T follicular helper cell (primary cell): Measurements from ENCODE around the gene MRPL19.
"Not testable (repeated sequence)": the region's sequence is repeated elsewhere in the genome, so short reads cannot be mapped to it uniquely, and the experiment has no call there.

Experiments used
- DNase-seq: peaks from one replicate; pipeline ENCODE4 v3.0.0-alpha.2; 2020; ENCODE audit warnings: low read depth

The MRPL19 gene

DNA sequence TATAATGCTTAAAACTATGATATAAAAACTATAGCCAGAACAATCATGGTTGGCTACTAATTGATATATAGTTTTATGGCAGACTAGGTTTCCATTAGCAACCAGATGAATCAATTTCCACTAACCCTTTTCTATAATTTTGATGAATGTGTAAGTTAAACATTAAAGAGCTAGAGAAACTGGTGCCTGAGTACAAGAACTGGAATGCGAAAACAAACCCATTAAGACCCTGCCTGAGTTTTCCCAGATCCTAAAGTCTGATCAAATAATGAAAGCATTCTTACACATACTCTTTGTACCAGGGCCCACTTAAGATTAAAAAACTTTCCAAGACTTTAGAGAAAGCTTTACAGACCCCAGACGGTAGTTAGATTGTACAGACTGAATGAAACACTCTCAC lies 21.3 kb downstream of the MRPL19 start:
- DNase-seq, result no peak

GRCh38 chr2:75675423-75675822 lies 28.8 kb downstream of the MRPL19 start:
- DNase-seq, result not testable (repeated sequence)

DNA sequence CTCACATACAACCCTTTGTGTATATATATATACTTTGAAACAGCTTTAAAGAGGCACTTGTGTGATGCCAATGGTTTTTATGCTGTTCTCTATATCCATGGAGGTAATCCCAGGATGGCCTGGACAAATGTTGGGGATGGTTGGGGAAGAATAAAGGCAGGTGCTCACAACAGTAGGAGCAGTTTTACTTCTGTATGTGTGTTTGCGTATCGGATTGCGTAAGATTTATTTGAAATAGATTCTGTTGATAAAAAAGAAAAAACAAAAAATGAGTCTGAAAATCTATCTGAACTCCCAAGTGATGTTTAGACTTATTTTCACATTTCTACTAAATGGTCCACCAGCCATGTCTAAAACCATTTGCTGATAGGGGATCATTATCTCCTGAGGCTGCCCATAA lies 29.3 kb downstream of the MRPL19 start:
- DNase-seq, result no peak

DNA sequence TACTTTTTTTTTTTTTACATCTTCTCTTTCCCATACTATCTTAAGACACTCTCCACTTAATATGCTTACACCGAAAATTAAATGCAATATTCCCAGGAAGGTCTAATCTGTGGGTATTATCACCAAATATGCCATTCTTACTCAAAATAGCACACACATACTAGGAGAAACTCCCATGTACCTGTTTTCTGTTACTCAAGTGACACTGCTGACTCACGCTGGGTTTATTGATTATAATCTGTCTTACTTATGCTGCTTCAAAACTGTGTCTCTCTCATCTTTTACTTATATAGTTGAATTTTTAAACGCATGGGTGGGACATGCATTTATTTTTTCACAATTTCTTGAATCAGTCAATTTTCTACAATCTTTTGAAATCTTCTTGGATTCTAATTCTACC lies 29.9 kb downstream of the MRPL19 start:
- DNase-seq, result no peak

- no peak for DNase-seq
These were observed 33.0 kb downstream of the MRPL19 start for GRCh38 chr2:75679556-75679955.

GRCh38 chr2:75680402-75680801 lies 33.8 kb downstream of the MRPL19 start:
- no peak for DNase-seq

DNA sequence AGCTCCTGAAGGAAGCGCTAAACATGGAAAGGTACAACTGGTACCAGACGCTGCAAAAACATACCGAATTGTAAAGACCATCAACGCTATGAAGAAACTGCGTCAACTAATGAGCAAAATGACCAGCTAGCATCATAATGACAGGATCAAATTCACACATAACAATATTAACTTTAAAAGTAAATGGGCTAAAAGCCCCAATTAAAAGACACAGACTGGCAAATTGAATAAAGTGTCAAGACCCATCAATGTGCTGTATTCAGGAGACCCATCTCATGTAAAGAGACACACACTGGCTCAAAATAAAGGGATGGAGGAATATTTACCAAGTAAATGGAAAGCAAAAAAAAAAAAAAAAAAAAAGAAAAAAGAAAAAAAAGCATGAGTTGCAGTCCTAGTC lies 36.8 kb downstream of the MRPL19 start:
- DNase-seq, result not testable (repeated sequence)

GRCh38 chr2:75688196-75688595 lies 41.6 kb downstream of the MRPL19 start:
- no peak for DNase-seq

GRCh38 chr2:75698918-75699317 lies 52.3 kb downstream of the MRPL19 start:
- DNase-seq, result no peak

GRCh38 chr2:75702593-75702992 lies 56.0 kb downstream of the MRPL19 start:
- no peak for DNase-seq

DNA sequence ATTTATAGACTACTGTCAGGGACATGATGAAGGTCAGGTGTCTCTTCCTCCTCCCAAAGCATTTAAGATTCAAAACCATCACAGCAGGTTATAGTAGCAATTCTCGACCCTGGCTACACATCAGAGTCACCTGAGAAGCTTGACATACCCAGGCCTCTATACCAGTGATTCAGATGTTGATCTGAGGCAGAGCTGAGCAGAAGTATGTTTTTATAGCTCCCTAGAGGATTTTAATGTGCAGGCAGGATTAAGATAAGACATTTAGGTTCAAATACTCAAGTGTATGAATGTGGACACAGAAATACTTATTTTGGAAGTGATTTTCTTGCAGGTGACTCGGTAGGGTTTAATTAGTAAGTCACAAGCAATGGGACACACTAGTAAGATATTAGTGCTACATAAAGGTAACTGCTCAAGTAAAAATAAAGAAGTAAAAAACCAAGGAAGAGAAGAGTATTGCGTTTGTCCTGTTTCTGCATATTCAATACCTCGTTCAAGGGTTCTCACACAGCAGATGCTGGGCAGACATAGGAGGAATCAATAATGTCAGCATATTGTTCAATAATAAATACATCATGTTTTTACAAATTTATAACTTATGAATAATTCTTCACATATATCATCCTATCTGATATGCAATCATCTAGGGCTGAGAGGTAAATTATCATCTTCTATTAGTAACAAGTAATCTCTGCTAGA lies 57.2 kb downstream of the MRPL19 start:
- DNase-seq, result no peak

DNA sequence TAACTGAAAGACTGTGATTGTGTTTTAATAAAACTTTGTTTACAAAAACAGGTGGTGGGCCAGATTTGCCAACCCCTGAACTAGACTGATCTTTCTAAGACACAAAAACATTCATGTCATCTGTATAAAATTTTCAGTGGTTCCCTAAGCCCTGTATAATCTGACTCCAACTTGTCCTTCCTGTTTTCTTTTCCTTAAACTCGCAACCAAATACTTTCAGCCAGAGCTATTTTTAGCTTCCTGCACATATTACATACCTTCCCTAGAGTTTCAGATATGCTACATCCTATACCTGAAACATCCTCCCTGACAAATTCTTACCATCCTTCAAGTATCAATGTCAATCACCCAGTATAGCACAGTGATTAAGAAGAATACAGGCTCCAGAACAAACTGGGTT lies 59.3 kb downstream of the MRPL19 start:
- no peak for DNase-seq

DNA sequence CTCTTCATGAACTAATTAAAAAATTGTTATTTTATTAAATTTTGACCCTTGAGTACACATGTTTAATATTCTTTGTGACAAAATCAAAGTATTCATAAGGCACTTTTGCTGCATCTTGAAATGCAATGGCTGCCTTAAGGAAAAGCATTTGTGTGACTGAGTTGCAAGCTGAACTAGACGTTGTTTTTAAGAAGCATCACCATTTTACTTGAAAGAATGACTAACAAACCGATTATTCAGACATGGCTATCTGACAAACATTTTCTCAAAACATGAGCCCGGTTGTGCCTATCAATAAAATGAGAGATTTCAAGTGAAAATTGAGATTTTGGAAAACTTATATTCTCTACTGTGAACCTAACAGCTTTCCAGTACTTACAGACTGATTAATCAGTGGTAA lies 61.3 kb downstream of the MRPL19 start:
- no peak for DNase-seq

DNA sequence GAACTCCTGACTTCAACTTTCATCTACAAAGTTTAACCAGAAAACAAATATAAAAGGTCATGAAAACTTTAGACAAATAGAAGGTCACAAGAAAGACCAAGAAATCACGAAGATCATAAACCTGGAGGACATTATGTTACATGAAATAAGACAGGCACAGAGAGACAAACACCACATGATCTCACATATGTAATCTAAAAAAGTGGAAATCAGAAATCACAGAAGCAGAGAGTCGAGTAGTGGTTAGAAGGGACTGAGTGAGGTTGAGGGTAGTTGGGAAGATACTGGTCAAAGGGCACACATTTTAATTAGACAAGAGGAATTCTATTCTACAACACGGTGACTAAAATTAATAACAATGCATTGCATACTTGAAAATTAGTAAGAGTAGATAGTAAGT lies 62.7 kb downstream of the MRPL19 start:
- DNase-seq, result no peak

- DNase-seq, result no peak
These were observed 63.6 kb downstream of the MRPL19 start for GRCh38 chr2:75710220-75710576.

- peak; percentile 67 for DNase-seq
These were observed 64.1 kb downstream of the MRPL19 start, which contains the start of gene GCFC2 for GRCh38 chr2:75710577-75711253. Gene GCFC2, minus strand, starts transcription at chr2:75710915. Its CDS starts 60 bp downstream, at chr2:75710855.

DNA sequence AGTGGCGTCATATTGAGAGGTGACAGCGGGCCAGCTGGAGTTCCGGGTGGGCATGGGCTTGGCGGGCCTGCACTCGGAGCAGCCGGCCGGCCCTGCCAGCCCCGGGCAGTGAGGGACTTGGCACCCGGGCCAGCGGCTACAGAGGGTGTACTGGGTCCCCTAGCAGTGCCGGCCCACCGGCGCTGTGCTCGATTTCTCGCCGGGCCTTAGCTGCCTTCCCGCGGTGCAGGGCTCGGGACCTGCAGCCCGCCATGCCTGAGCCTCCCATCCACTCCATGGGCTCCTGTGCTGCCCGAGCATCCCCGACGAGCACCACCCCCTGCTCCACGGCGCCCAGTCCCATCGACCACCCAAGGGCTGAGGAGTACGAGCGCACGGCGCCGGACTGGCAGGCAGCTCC lies 65.0 kb downstream of the MRPL19 start:
- not testable (repeated sequence) for DNase-seq

- DNase-seq, result no peak
These were observed 69.8 kb downstream of the MRPL19 start for GRCh38 chr2:75716406-75716805.

DNA sequence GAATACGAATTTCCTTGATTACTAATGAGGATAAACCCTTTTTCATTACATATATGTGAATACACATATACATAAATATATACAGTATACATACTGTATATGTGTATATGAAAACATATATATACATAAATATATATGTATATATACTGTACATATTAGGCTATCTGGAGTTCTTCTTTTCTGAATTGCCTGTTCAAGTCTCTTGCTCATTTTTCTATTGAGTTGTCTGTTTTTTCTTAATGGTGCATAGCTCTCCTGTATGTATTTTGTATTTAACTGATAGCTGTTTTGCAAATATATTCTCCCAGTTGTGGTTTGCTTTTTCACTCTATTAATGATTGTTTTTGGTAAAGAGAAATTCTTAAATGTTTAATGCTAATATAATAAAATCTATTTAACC lies 73.0 kb downstream of the MRPL19 start:
- DNase-seq, result no peak

DNA sequence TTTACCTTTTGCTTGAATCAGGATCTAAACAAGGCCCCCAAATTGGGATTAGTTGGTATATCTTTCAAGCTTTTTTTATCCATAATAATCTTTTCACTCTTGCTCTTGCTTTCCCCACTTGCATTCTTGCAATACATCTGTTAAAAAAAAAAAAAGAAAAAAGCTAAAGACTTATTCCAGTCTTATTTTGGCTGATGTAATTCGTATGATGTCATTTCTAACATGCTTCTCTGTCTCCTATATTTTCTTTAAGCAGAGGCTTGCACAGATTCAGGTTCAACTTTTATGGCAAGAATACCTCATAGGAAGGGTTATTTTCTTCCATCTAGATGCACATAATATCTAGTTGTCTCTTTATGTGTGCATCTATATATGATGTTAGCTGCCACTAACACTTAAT lies 73.9 kb downstream of the MRPL19 start:
- DNase-seq, result no peak

- DNase-seq, result no peak
These were observed 76.1 kb downstream of the MRPL19 start for GRCh38 chr2:75722687-75723086.

GRCh38 chr2:75728614-75729419 lies 82.2 kb downstream of the MRPL19 start:
- no peak for DNase-seq

GRCh38 chr2:75729861-75730260 lies 83.3 kb downstream of the MRPL19 start:
- no peak for DNase-seq
